ENCODE data around the gene MCRIP1.

The MCRIP1 gene

GRCh38 chr17:81867170-81867990 is 34.3 kb upstream of the MCRIP1 start:
- Histone ChIP-seq H3K27me3 (no peaks in the 10 kb centered on the region), H3K4me3 (ENCODE audit: low read depth, low read length) (no peak overlapping the region), H3K36me3 (peaks cover 36% of the 10 kb centered on the region), H3K9me3 (no peaks in the 10 kb centered on the region), H3K4me1 (peaks cover 26% of the 10 kb centered on the region)
- peak; percentile 66 for DNase-seq
- TF ChIP-seq, protein P1, sequence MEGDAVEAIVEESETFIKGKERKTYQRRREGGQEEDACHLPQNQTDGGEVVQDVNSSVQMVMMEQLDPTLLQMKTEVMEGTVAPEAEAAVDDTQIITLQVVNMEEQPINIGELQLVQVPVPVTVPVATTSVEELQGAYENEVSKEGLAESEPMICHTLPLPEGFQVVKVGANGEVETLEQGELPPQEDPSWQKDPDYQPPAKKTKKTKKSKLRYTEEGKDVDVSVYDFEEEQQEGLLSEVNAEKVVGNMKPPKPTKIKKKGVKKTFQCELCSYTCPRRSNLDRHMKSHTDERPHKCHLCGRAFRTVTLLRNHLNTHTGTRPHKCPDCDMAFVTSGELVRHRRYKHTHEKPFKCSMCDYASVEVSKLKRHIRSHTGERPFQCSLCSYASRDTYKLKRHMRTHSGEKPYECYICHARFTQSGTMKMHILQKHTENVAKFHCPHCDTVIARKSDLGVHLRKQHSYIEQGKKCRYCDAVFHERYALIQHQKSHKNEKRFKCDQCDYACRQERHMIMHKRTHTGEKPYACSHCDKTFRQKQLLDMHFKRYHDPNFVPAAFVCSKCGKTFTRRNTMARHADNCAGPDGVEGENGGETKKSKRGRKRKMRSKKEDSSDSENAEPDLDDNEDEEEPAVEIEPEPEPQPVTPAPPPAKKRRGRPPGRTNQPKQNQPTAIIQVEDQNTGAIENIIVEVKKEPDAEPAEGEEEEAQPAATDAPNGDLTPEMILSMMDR (IDR thresholded peaks at IDR 0.05; ENCODE audit: low read depth, low read length) = no peak

- peaks cover 37% of the 10 kb centered on the region for H3K36me3 ChIP-seq
- H3K27me3 ChIP-seq = no peaks in the 10 kb centered on the region
- DNase-seq = no peak
- H3K4me1 ChIP-seq = peaks cover 26% of the 10 kb centered on the region
- TF ChIP-seq, protein P1 (IDR thresholded peaks at IDR 0.05; ENCODE audit: low read depth, low read length) = no peak
- no peaks in the 10 kb centered on the region for H3K9me3 ChIP-seq
- H3K4me3 ChIP-seq (ENCODE audit: low read depth, low read length) = no peak overlapping the region
These were observed 33.5 kb upstream of the MCRIP1 start for GRCh38 chr17:81866440-81867169.

- Histone ChIP-seq H3K36me3 (peaks cover 38% of the 10 kb centered on the region), H3K4me1 (peaks cover 26% of the 10 kb centered on the region), H3K9me3 (no peaks in the 10 kb centered on the region), H3K27me3 (no peaks in the 10 kb centered on the region), H3K4me3 (ENCODE audit: low read depth, low read length) (no peak overlapping the region)
- DNase-seq = no peak
- TF ChIP-seq, protein P1 (IDR thresholded peaks at IDR 0.05; ENCODE audit: low read depth, low read length) = no peak
These were observed 32.8 kb upstream of the MCRIP1 start for GRCh38 chr17:81865733-81866439.

GRCh38 chr17:81865358-81865732 is 32.3 kb upstream of the MCRIP1 start:
- no peaks in the 10 kb centered on the region for H3K27me3 ChIP-seq

GRCh38 chr17:81863833-81864768 is 31.0 kb upstream of the MCRIP1 start:
- Histone ChIP-seq H3K4me3 (ENCODE audit: low read depth, low read length) (no peak overlapping the region), H3K9me3 (no peaks in the 10 kb centered on the region), H3K4me1 (peaks cover 26% of the 10 kb centered on the region), H3K36me3 (peaks cover 28% of the 10 kb centered on the region), H3K27me3 (no peaks in the 10 kb centered on the region)
- TF ChIP-seq, protein P1 (IDR thresholded peaks at IDR 0.05; ENCODE audit: low read depth, low read length) = no peak
- no peak for DNase-seq

More at GRCh38 chr17:81865358-81865732, 32.3 kb upstream of the MCRIP1 start:
- Histone ChIP-seq H3K9me3 (no peaks in the 10 kb centered on the region), H3K4me3 (ENCODE audit: low read depth, low read length) (no peak overlapping the region), H3K36me3 (peaks cover 38% of the 10 kb centered on the region), H3K4me1 (peaks cover 26% of the 10 kb centered on the region)
- TF ChIP-seq, protein P1 (IDR thresholded peaks at IDR 0.05; ENCODE audit: low read depth, low read length) = no peak
- no peak for DNase-seq

Measured in BE2C (cell line).